Measurements from ENCODE around the gene KCNA10.

DNA sequence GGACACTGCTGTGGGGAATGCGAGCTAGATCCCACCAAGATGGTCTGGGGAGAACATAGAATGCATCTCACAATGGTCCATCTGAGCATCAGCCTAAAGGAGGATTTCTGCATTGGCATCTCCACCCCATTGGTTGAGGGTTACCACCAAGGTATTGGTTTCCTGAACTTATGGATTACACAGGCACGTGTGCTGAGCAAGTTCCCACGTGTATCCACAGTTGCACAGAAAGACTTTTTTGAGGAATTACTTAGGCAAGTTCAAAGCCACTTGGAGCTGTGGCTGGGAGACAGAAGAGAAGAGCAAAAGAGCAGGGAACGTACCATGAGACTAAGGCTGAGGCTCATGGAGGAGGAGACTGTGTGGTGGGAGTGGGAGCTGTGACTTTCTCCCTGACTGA, 44.1 kb upstream of the KCNA10 start:
- TF ChIP-seq CTCF (IDR thresholded peaks at IDR 0.05) (no peak), POLR2A (IDR thresholded peaks at IDR 0.05) (no peak)
